Spinal cord (tissue), 10 donors: ENCODE data around the gene ZRANB3. TPM values are rescaled to one million over a fixed set of nuclear protein-coding genes. Genes with fewer than 3 reads are reported as not detected.
"Not testable (repeated sequence)": the region's sequence is repeated elsewhere in the genome, so short reads cannot be mapped to it uniquely, and the experiment has no call there.

ENCODE experiments used
- DNase-seq, 6 donors: peaks; one replicate each; pipeline versions ENCODE4 v3.0.0 to v3.0.0-alpha.2; 2013 to 2015; ENCODE audit warnings: low spot score in 6 of 6, low read depth in 4 of 6
- H3K27ac ChIP-seq: one replicate; pipeline ENCODE4 v1.5.1; 2013; ENCODE audit warnings: low read depth, low read length, control low read depth
- H3K27me3 ChIP-seq: one replicate; pipeline ENCODE4 v1.6.1; 2013; ENCODE audit warnings: low read length; ENCODE audit not compliant: control insufficient read depth, insufficient read depth
- H3K36me3 ChIP-seq: one replicate; pipeline ENCODE4 v1.6.1; 2013; ENCODE audit warnings: low read length; ENCODE audit not compliant: control insufficient read depth, insufficient read depth
- H3K4me1 ChIP-seq: one replicate; pipeline ENCODE4 v1.6.1; 2013; ENCODE audit warnings: low read length; ENCODE audit not compliant: control insufficient read depth, insufficient read depth
- H3K4me3 ChIP-seq: one replicate; pipeline ENCODE4 v1.5.1; 2013; ENCODE audit warnings: low read depth, low read length, control low read depth
- H3K9me3 ChIP-seq: one replicate; pipeline ENCODE4 v1.6.1; 2013; ENCODE audit warnings: low read length; ENCODE audit not compliant: control insufficient read depth, insufficient read depth
- WGBS: methylation state at CpG from one replicate; pipeline ENCODE4 v1.1.5; 2013; ENCODE audit warnings: missing lambda C conversion rate; ENCODE audit not compliant: insufficient coverage; 5-methylcytosine and 5-hydroxymethylcytosine counted together
- polyA plus RNA-seq, 2 donors: library from polyadenylated mRNA; unstranded; fragments of 120-200 nt; gene quantifications; one replicate each; pipeline ENCODE4 v1.2.1, GENCODE V29; 2013; ENCODE audit not compliant: insufficient read length in 2 of 2
- total RNA-seq, 2 donors: library from RNA; depleted of rRNA in 1 of 2; stranded (reverse); fragments of 120-200 nt in 1 of 2; fragments of >200 nt in 1 of 2; gene quantifications; one replicate each; pipeline versions ENCODE4 v1.2.3 to v1.2.4, GENCODE V29; 2013 to 2014
- donor health status: healthy.

ZRANB3 gene
- total and polyA plus RNA-seq, 4 donors = 3.9 to 13.9 (median 7.6) TPM

DNA sequence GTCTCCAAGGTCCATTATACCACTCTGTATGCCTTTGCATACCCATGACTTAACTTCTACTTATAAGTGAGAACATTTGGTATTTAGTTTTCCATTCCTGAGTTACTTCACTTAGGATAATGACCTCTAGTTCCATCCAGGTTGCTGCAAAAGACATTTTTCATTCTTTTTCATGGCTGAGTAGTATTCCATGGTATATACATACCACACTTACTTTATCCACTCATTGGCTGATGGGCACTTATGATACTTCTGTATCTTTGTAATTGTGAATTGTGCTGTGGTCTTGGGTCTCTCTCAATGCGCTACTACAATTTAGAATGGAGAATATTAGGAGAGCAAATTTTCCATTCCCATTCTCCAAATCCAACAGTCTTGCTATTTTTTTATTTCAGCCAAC lies 76.4 kb downstream of the ZRANB3 start:
- H3K9me3 ChIP-seq = peaks cover 14% of the 10 kb centered on the region
- H3K27me3 ChIP-seq = no peaks in the 10 kb centered on the region
- no peak overlapping the region for H3K27ac ChIP-seq
- DNase-seq = no peak
- WGBS = no CpG with 5 or more reads among the region's 1 CpG
- H3K36me3 ChIP-seq = no peaks in the 10 kb centered on the region
- no peak overlapping the region for H3K4me3 ChIP-seq
- H3K4me1 ChIP-seq = no peaks in the 10 kb centered on the region

DNA sequence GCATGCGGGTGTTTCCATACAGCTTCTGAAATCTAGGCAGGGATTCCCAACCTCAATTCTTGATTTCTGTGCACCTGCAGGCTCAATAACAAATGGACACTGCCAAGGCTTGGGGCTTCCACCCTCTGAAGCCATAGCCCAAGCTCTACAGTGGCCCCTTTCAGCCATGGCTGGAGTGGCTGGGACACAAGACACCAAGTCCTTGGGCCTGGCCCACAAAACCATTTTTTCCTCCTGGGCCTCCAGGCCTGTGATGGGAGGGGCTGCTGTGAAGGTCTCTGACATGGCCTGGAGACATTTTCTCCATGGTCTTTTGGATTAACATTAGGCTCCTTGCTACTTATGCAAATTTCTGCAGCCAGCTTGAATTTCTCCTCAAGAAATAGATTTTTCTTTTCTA lies 78.0 kb downstream of the ZRANB3 start:
- H3K4me3 ChIP-seq, H3K27me3 ChIP-seq, DNase-seq, H3K36me3 ChIP-seq, H3K4me1 ChIP-seq, H3K27ac ChIP-seq: not testable (repeated sequence)
- peaks cover 14% of the 10 kb centered on the region for H3K9me3 ChIP-seq
- WGBS = 94% methylated on average over 1 of the region's 1 CpG

DNA sequence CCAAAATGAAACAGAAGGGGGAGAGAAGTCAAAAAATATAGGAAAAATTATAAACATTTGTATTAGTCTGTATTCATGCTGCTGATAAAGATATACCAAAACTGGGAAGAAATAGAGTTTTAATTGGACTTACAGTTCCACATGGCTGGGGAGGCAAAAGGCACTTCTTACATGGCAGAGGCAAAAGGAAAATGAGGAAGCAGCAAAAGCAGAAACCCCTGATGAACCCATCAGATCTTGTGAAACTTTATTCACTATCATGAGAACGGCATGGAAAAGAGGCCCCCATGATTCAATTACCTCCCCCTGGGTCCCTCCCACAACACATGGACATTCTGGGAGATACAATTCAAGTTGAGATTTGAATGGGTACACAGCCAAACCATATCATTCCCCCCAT lies 79.1 kb downstream of the ZRANB3 start:
- Histone ChIP-seq H3K27ac (no peak overlapping the region), H3K4me1 (no peaks in the 10 kb centered on the region), H3K27me3 (no peaks in the 10 kb centered on the region), H3K4me3 (no peak overlapping the region), H3K36me3 (no peaks in the 10 kb centered on the region), H3K9me3 (peaks cover 14% of the 10 kb centered on the region)
- no CpG with 5 or more reads among the region's 1 CpG for WGBS
- no peak for DNase-seq

DNA sequence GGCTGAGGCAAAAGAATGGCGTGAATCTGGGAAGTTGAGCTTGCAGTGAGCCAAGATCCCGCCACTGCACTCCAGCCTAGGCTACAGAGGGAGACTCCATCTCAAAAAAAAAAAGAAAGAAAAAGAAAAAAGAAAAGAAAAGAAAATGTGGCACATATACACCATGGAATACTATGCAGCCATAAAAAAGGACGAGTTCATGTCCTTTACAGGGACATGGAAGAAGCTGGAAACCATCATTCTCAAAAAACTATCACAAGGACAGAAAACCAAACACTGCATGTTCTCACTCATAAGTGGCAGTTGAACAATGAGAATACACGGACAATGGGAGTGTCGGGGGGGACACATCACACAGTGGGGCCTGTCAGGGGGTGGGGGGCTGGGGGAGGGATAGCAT lies 88.0 kb downstream of the ZRANB3 start:
- H3K36me3 ChIP-seq, H3K27me3 ChIP-seq, H3K9me3 ChIP-seq, H3K27ac ChIP-seq, DNase-seq, H3K4me1 ChIP-seq, H3K4me3 ChIP-seq: not testable (repeated sequence)
- no CpG with 5 or more reads among the region's 5 CpGs for WGBS

GRCh38 chr2:135435155-135435554 lies 95.9 kb downstream of the ZRANB3 start:
- not testable (repeated sequence) for H3K4me3 ChIP-seq, H3K27ac ChIP-seq, H3K27me3 ChIP-seq, H3K4me1 ChIP-seq, DNase-seq, H3K9me3 ChIP-seq, H3K36me3 ChIP-seq
- WGBS = 100% methylated on average over 1 of the region's 6 CpGs

DNA sequence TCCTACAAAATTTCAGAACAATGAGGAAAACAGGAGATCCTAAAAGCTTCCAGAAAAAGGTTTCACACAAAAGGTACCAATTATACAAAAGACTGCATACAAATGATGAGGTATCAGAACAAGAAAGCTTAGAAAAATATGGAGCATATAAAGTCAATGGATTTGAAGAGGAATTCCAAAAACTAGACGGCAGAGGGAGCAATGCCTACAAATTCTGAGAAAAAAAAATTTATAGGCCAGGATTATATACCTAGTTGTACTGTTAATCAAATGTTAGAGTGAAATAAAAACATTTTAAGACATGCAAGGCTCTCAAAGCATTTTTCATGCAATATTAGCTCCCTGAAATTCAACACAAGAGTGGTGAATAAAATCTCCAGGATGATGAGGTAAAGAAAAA lies 106.2 kb downstream of the ZRANB3 start:
- no CpG with 5 or more reads among the region's 1 CpG for WGBS
- DNase-seq = no peak
- Histone ChIP-seq H3K27ac (no peak overlapping the region), H3K4me1 (no peaks in the 10 kb centered on the region), H3K9me3 (peaks cover 3% of the 10 kb centered on the region), H3K36me3 (no peaks in the 10 kb centered on the region), H3K4me3 (no peak overlapping the region), H3K27me3 (no peaks in the 10 kb centered on the region)

DNA sequence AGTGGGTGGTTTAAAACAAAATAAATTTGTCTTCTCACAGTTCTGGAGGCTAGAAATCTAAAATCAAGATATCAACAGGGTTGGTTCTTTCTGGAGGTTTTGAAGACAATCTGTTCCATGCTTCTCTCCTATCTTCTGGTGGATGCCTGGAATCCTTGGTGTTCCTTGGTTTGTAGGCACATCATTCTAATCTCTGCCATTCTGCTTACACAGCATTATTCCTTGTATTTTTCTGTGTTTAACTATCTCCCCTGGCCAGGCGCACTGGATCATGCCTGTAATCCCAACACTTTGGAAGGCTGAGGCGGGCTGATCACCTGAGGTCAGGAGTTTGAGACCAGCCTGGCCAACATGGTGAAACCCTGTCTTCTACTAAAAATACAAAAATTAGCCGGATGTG lies 108.1 kb downstream of the ZRANB3 start:
- Histone ChIP-seq H3K9me3 (peaks cover 3% of the 10 kb centered on the region), H3K4me3 (no peak overlapping the region), H3K27ac (no peak overlapping the region), H3K36me3 (no peaks in the 10 kb centered on the region), H3K27me3 (no peaks in the 10 kb centered on the region), H3K4me1 (no peaks in the 10 kb centered on the region)
- DNase-seq = no peak
- 97% methylated on average over 3 of the region's 3 CpGs for WGBS

DNA sequence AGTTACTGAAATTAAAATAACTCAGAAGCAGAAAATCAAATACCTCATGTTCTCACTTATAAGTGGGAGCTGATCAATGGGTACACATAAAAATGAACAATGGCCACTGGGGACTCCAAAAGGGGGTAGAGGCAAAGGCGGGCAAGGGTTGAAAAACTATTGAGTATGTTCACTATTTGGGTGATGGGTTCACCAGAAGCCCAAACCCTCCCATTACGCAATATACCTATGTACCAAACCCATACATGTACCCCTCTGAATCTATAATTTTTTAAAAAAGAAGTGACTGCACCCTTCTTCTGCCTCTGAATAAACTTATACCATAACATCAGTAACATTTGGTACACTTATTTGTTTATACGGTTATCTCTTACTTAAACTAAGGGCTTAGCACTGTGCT lies 119.4 kb downstream of the ZRANB3 start:
- Histone ChIP-seq H3K4me3 (no peak overlapping the region), H3K27me3 (no peaks in the 10 kb centered on the region), H3K9me3 (no peaks in the 10 kb centered on the region), H3K27ac (no peak overlapping the region), H3K36me3 (no peaks in the 10 kb centered on the region), H3K4me1 (no peaks in the 10 kb centered on the region)
- WGBS = no CpG with 5 or more reads among the region's 3 CpGs
- DNase-seq = no peak

GRCh38 chr2:135409436-135409835 lies 121.6 kb downstream of the ZRANB3 start:
- no peak overlapping the region for H3K4me3 ChIP-seq
- no peaks in the 10 kb centered on the region for H3K36me3 ChIP-seq
- H3K4me1 ChIP-seq = no peaks in the 10 kb centered on the region
- H3K27ac ChIP-seq = no peak overlapping the region
- H3K27me3 ChIP-seq = no peaks in the 10 kb centered on the region
- WGBS = no CpG with 5 or more reads among the region's 5 CpGs
- no peaks in the 10 kb centered on the region for H3K9me3 ChIP-seq
- DNase-seq = no peak

GRCh38 chr2:135396259-135396658 lies 134.8 kb downstream of the ZRANB3 start:
- H3K4me1 ChIP-seq, H3K27ac ChIP-seq, DNase-seq, H3K36me3 ChIP-seq, H3K27me3 ChIP-seq, H3K4me3 ChIP-seq, H3K9me3 ChIP-seq: not testable (repeated sequence)
- WGBS = 100% methylated on average over 1 of the region's 1 CpG
